ENCODE results near the gene MOCOS. TPM values are rescaled to one million over a fixed set of nuclear protein-coding genes. Genes with fewer than 3 reads are reported as not detected.
A peak's percentile ranks its signal among the peaks of the same experiment; 100 is the strongest.

Gene MOCOS
- polyA plus RNA-seq, 3 donors: 0.75 to 1.8 (median 0.92) TPM

- DNase-seq (ENCODE audit: extremely low read depth in 1 of 11, low read depth in 9 of 11, low spot score in 4 of 11): no peak
Observed at GRCh38 chr18:36312806-36313395, 125.6 kb downstream of the MOCOS start.

- DNase-seq (ENCODE audit: extremely low read depth in 1 of 11, low read depth in 9 of 11, low spot score in 4 of 11): no peak
Observed at GRCh38 chr18:36314098-36314497, 126.8 kb downstream of the MOCOS start.

- DNase-seq (ENCODE audit: extremely low read depth in 1 of 11, low read depth in 9 of 11, low spot score in 4 of 11): peak in 2 of 11 donors; percentile 24 to 49
Observed at GRCh38 chr18:36314754-36315153, 127.5 kb downstream of the MOCOS start.

DNA sequence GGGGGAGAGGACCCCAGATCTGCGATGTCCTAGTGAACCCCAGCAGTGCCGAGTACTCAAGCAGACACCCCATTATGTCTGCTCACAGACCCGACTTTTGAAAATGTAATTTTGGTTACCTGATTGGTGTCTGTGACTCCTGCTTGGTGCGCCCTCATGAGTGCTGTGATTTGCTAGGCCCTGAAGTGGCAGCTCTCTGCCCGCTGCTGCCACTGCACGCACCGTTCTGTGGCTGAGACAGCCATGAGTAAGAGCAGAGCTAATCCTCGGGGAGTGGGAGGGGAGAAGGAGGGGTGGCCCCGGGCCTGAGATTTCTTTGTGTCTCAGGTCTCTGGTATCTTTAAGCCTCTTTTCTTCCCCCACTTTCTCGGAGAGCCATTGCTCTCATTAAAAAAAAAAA, 128.4 kb downstream of the MOCOS start:
- DNase-seq (ENCODE audit: extremely low read depth in 1 of 11, low read depth in 9 of 11, low spot score in 4 of 11): no peak

GRCh38 chr18:36316246-36316645, 128.9 kb downstream of the MOCOS start:
- DNase-seq (ENCODE audit: extremely low read depth in 1 of 11, low read depth in 9 of 11, low spot score in 4 of 11): no peak

Other genes starting within 250 kb of the MOCOS start
- 10 to 100 TPM; 61.3 to 72.3 (median 69.9) TPM for gene RPRD1A, start 119.9 kb upstream of the MOCOS start, polyA plus RNA-seq (ENCODE audit: insufficient read length in 3 of 3)
- gene SLC39A6, start 58.2 kb upstream of the MOCOS start, polyA plus RNA-seq (ENCODE audit: insufficient read length in 3 of 3): 10 to 100 TPM; 72.8 to 83.8 (median 76.0) TPM
- 100 to 1,000 TPM in 2 of 3 donors, 10 to 100 TPM in 1; 83.7 to 140 (median 126) TPM for gene ELP2, start 57.6 kb upstream of the MOCOS start, polyA plus RNA-seq (ENCODE audit: insufficient read length in 3 of 3)
- gene FHOD3, start 110.2 kb downstream of the MOCOS start, polyA plus RNA-seq (ENCODE audit: insufficient read length in 3 of 3): 10 to 100 TPM; 35.3 to 48.8 (median 40.1) TPM

Measured in renal cortex interstitium (tissue), 11 donors.